LNCaP clone FGC (cell line): Measurements from ENCODE around the gene SLC35C1.
"Not testable (repeated sequence)": the region's sequence is repeated elsewhere in the genome, so short reads cannot be mapped to it uniquely, and the experiment has no call there.

Experiments
- DNase-seq: peaks from one replicate; pipeline ENCODE4 v3.0.0-alpha.2; 2011; ENCODE audit warnings: low read depth
- H3K4me3 ChIP-seq: 2 replicates; pipeline ENCODE4 v1.5.1; 2011; ENCODE audit warnings: mild to moderate bottlenecking, low read depth, low read length, control low read depth
- TF ChIP-seq, protein P1 (sequence below): IDR thresholded peaks from 2 replicates; pipeline ENCODE4 v1.5.1; 2012; ENCODE audit warnings: mild to moderate bottlenecking; ENCODE audit not compliant: control insufficient read depth, insufficient read depth; ENCODE audit errors: extremely low read depth

The SLC35C1 gene

DNA sequence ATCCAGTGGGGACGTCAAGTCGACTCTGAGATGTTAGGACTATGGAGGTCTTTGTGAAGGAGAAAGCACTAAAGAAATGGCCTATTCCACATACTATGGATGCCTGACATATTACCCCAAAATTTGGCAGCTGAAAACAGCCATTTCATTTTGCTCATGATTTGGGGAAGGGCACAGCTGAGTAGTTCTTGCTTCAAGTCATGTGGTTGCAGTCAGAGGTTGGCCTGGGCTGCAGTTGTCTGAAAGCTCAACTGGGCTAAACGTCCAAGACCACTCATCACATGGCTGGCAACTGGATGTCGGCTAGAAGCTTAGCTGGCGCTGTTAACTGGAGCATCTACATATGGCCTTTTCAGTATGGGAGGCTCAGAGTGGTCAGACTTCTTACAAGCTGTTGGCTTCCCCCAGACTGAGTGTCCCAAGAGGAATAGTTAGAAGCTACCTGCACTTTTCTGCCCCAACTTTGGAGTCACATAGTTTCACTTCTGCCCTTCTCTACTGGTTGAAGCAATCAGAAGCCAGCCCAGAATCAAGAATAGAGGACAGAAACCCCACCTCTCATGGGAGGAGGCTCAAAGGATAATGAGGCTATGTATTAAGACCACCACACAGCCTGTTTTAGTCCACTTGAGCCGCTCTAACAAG lies 14.1 kb downstream of the SLC35C1 start:
- no peak for DNase-seq
- H3K4me3 ChIP-seq: no peak overlapping the region
- TF ChIP-seq, protein P1, sequence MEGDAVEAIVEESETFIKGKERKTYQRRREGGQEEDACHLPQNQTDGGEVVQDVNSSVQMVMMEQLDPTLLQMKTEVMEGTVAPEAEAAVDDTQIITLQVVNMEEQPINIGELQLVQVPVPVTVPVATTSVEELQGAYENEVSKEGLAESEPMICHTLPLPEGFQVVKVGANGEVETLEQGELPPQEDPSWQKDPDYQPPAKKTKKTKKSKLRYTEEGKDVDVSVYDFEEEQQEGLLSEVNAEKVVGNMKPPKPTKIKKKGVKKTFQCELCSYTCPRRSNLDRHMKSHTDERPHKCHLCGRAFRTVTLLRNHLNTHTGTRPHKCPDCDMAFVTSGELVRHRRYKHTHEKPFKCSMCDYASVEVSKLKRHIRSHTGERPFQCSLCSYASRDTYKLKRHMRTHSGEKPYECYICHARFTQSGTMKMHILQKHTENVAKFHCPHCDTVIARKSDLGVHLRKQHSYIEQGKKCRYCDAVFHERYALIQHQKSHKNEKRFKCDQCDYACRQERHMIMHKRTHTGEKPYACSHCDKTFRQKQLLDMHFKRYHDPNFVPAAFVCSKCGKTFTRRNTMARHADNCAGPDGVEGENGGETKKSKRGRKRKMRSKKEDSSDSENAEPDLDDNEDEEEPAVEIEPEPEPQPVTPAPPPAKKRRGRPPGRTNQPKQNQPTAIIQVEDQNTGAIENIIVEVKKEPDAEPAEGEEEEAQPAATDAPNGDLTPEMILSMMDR: no peak

DNA sequence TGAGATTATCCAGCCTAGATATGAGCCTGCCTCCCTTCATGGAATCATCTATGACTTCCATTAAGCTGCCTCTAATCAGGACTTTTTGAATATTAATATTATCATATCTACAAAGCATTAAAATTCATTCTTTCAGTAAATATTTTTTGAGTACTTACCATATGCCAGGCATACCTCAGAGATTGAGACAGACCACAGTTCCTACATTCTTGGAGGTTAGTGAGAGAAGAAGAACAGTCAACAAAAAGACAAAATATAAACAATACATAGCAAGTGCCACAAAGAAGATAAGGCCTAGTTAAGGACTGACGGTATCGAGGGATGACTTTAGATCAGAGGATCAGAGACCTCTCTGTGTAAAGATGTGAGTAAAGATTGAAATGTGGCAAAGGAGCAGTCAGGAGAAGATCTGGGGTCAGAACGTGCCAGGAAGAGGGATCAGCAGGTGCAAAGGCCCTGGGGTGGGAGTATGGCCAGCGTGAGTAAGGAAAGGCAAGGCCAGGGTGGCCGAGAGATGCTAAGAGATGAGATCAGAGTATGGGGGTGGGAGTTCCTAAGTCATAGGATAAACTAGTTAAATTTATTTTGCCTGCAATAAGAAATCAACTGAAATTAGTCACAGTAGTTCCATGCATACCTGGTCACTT lies 15.4 kb downstream of the SLC35C1 start:
- TF ChIP-seq, protein P1: no peak

DNA sequence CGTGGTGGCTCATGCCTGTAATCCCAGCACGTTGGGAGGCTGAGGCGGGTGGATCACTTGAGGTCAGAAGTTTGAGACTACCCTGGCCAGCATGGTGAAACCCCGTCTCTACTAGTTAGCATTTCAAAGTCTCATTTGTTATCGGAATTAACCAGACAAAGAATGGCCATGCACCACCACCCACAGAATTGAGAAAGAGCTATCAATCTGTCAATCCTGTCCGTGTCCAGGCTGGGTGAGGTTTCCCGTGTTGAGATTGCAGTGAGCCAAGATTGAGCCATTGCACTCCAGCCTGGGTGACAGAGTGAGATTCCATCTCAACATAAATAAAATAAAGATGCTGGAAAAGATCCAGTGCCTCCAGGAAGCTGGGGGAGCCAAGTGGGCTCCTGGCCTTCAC lies 21.5 kb downstream of the SLC35C1 start:
- not testable (repeated sequence) for H3K4me3 ChIP-seq, DNase-seq

More for the DNA sequence above, 15.4 kb downstream of the SLC35C1 start:
- H3K4me3 ChIP-seq: no peak overlapping the region
- DNase-seq: no peak

DNA sequence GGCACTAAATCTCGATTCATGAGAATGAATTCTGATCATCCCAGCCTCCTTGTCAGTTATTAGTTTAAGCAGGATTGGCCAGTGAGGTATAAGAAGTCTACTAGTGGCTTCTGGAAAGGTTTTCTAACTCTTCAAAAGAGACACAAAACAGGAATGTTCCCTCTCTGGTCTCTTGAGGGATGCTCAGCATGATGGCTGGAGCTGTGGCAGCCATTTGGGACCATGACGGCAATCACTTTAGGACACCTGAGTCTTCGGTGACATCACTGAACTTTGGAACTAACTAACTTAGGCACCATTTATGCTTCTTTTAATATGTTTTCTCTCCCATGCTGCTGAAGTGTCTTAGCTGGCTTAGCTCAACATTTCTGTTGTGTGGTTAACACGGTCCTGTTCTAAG lies 22.2 kb downstream of the SLC35C1 start:
- DNase-seq: no peak
- TF ChIP-seq, protein P1: no peak
- no peak overlapping the region for H3K4me3 ChIP-seq

DNA sequence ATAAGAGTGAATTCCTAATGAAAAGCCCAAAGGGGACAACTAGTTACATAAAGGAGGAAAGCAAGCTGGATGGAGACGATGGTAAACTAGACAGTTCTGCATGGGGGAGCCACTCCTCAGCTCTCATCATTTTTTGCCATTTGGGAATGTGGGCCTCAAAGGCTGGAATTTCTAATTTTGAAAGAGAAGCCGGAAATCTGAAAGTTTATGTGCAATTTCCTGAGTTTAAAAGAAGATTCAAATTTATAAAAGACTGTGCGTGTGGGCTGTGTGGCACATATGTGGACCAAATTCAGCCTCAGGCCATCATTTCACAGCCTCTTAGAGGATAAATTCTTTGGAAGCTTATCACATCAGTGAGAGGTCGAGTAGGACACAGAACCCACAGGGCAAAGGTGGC lies 24.0 kb downstream of the SLC35C1 start:
- DNase-seq: no peak
- H3K4me3 ChIP-seq: no peak overlapping the region
- TF ChIP-seq, protein P1: no peak

DNA sequence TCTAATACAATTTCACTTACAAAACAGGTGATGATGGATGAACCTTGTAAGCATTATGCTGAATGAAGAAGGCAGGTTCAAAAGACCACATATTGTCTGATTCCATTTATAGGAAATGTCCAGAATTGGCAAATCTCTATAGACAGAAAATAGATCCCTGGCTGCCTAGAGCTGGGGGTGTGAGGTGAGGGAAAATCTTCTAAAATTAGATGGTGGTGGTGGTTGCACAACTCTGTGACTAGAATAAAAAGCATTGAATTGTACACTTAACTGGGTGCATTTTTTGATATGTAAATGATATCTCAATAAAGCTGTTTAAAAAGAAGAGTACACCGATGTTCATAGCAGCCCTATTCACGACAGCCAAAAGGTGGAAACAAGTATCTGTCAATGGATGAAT lies 25.6 kb downstream of the SLC35C1 start:
- no peak overlapping the region for H3K4me3 ChIP-seq
- no peak for DNase-seq
- TF ChIP-seq, protein P1: no peak

DNA sequence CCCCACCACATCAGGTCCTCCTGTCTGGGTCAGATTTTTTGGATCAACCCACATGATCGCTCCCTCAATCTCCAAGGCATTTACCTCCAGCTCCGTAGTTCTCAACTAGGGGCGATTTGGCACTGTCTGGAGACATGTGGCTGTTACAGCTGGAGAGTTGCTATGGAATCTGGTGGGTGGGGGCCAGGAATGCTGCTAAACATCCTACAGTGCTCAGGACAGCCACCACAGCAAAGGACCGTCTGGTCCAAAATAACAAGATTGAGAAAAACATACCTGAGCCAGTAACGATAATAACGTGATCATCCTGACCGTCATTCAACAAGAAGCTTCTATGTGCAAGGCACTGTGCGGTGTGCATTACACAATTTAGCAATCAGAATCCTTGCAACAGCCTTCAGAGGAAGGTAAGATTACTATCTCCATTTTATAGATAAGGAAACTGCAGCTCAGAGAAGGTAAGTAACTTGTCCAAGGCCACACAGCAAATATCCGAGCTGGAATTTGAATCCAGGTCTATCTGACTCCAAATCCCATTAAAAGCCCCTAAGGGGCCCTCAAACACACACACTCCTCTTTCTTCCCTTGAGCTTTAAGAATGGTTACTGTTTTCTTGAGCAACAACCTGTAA lies 28.0 kb downstream of the SLC35C1 start:
- no peak overlapping the region for H3K4me3 ChIP-seq
- no peak for DNase-seq
- TF ChIP-seq, protein P1: no peak
